Measurements from ENCODE around the gene ACTL10. TPM values are rescaled to one million over a fixed set of nuclear protein-coding genes. Genes with fewer than 3 reads are reported as not detected.

The ACTL10 gene
- total and polyA plus RNA-seq, 2 donors (not counting 1 experiment from before 2014, with no cell fraction given) = 1.2 to 6.3 TPM

- no peak overlapping the region for H3K4me3 ChIP-seq (ENCODE audit: control extremely low read depth in 1 of 5, extremely low read depth in 1 of 5, insufficient read depth in 1 of 5, low read depth in 2 of 5, low read length in 4 of 5)
- H4K20me1 ChIP-seq (ENCODE audit: control insufficient read depth, insufficient read depth, low read length, poor library complexity, severe bottlenecking) = no peaks in the 10 kb centered on the region
- Mint-ChIP-seq H3K4me1 (peaks cover 34% of the 10 kb centered on the region), H3K27me3 (no peaks in the 10 kb centered on the region), H3K9me3 (ENCODE audit: insufficient read depth) (no peaks in the 10 kb centered on the region), H3K27ac (no peak overlapping the region), H3K4me3 (no peak overlapping the region)
- TF ChIP-seq EZH2 (IDR thresholded peaks at IDR 0.05; ENCODE audit: borderline replicate concordance, insufficient read depth, low read depth, low read length, poor library complexity, severe bottlenecking) (no peak), CTCF (IDR thresholded peaks at IDR 0.05) (no peak)
- no peaks in the 10 kb centered on the region for H3K9me3 ChIP-seq (ENCODE audit: control extremely low read depth in 1 of 3, control insufficient read depth in 2 of 3, insufficient read depth in 1 of 3, low read length in 2 of 3)
- no peak overlapping the region for H3K4me2 ChIP-seq (replicated peaks; ENCODE audit: low read depth, low read length, poor library complexity, severe bottlenecking)
- intact Hi-C loops (cut with micrococcal nuclease) = loop anchor here (2.0 to 5.0 kb wide), 4 partner anchors 113 to 397 kb away; partner anchors contain the start of gene RALY
- no peaks in the 10 kb centered on the region for H3K36me3 ChIP-seq (replicated peaks in 1 of 2; ENCODE audit: control extremely low read depth in 1 of 2, control insufficient read depth in 1 of 2, extremely low read depth in 1 of 2, insufficient read depth in 2 of 2, low read length in 1 of 2)
- peaks cover 20 to 42% of the 10 kb centered on the region in 2 donors for H3K4me1 ChIP-seq (ENCODE audit: control insufficient read depth in 2 of 2, insufficient read depth in 2 of 2, low read length in 2 of 2)
- H3K27me3 ChIP-seq (replicated peaks in 1 of 4; ENCODE audit: control extremely low read depth in 1 of 4, control insufficient read depth in 3 of 4, insufficient read depth in 4 of 4, low read length in 3 of 4) = no peaks in the 10 kb centered on the region
- no peak for ATAC-seq (ENCODE audit: low read depth)
- no peak overlapping the region for H2AFZ ChIP-seq (ENCODE audit: insufficient read depth, low read depth, low read length, poor library complexity, severe bottlenecking)
- peaks cover 3% of the 10 kb centered on the region for H3K79me2 ChIP-seq (ENCODE audit: control insufficient read depth, insufficient read depth, low read length)
- 93% methylated on average over 12 of the region's 13 CpGs for whole genome bisulfite sequencing (ENCODE audit: insufficient coverage)
- H3K27ac ChIP-seq (ENCODE audit: low read length in 2 of 2) = no peak overlapping the region
- H3K9ac ChIP-seq (ENCODE audit: low read length) = no peak overlapping the region
- ChIA-PET CTCF (interaction anchor here (1.2 to 6.1 kb wide), 5 partner anchors 9 to 276 kb away, joined by 3 to 61 read pairs (median 17); no protein-coding TSS in a partner anchor), POLR2A (interaction anchor here (2.3 kb wide), 1 partner anchor 15 kb away, joined by 6 read pairs; no protein-coding TSS in a partner anchor)
- no peak for DNase-seq
Observed at GRCh38 chr20:33669873-33670640, 3.3 kb downstream of the ACTL10 start.
